GM21528 (cell line): ENCODE results near the gene SPECC1L.
"Not testable (repeated sequence)": the region's sequence is repeated elsewhere in the genome, so short reads cannot be mapped to it uniquely, and the experiment has no call there.

Source experiments
- ATAC-seq: cut with Tn5 transposase; IDR thresholded peaks from one replicate; pipeline ENCODE4 v1.9.1; 2021; ENCODE audit warnings: mild to moderate bottlenecking, moderate library complexity; ENCODE audit not compliant: unreplicated experiment, low FRiP score

Gene SPECC1L

GRCh38 chr22:24270556-24271385 lies at the start of gene SPECC1L:
Gene SPECC1L (plus strand): TSS chr22:24270831. CDS start chr22:24302232, 31,401 bp downstream.
- peak; percentile 89 for ATAC-seq

- no peak for ATAC-seq
Observed at GRCh38 chr22:24224468-24224867, 46.2 kb upstream of the SPECC1L start.

- ATAC-seq: no peak
Observed at GRCh38 chr22:24225044-24225601, 45.5 kb upstream of the SPECC1L start.

GRCh38 chr22:24225951-24226350 lies 44.7 kb upstream of the SPECC1L start:
- ATAC-seq: no peak

- ATAC-seq: no peak
Observed at GRCh38 chr22:24230911-24231656, 39.5 kb upstream of the SPECC1L start.

GRCh38 chr22:24231706-24232105 lies 38.9 kb upstream of the SPECC1L start:
- ATAC-seq: no peak

- no peak for ATAC-seq
Observed at GRCh38 chr22:24232124-24232523, 38.5 kb upstream of the SPECC1L start.

GRCh38 chr22:24232725-24233124 lies 37.9 kb upstream of the SPECC1L start:
- ATAC-seq: no peak

GRCh38 chr22:24233235-24233634 lies 37.4 kb upstream of the SPECC1L start:
- ATAC-seq: no peak

GRCh38 chr22:24233816-24234215 lies 36.8 kb upstream of the SPECC1L start:
- no peak for ATAC-seq

GRCh38 chr22:24235315-24235714 lies 35.3 kb upstream of the SPECC1L start:
- no peak for ATAC-seq

- ATAC-seq: no peak
Observed at GRCh38 chr22:24236656-24237055, 34.0 kb upstream of the SPECC1L start.

- ATAC-seq: not testable (repeated sequence)
Observed at GRCh38 chr22:24238101-24238694, 32.4 kb upstream of the SPECC1L start.

GRCh38 chr22:24240381-24240780 lies 30.2 kb upstream of the SPECC1L start:
- no peak for ATAC-seq

- not testable (repeated sequence) for ATAC-seq
Observed at GRCh38 chr22:24240985-24241692, 29.5 kb upstream of the SPECC1L start.

GRCh38 chr22:24243417-24243816 lies 27.2 kb upstream of the SPECC1L start:
- ATAC-seq: not testable (repeated sequence)

GRCh38 chr22:24244144-24244787 lies 26.4 kb upstream of the SPECC1L start:
- no peak for ATAC-seq

GRCh38 chr22:24245030-24245431 lies 25.6 kb upstream of the SPECC1L start, which contains the start of gene GGT5:
Gene GGT5 (minus strand): TSS chr22:24245082. CDS start chr22:24244725, 357 bp downstream.
- not testable (repeated sequence) for ATAC-seq
